Tibial artery (tissue), 4 donors: ENCODE results near the gene MRPS6.

ENCODE experiments used
- DNase-seq, 2 donors: peaks; one replicate each; pipeline ENCODE4 v3.0.0-alpha.2; 2019
- H3K27ac ChIP-seq, 2 donors: fragments of 200-600 bp; sonication (generic) in 1 of 2; 1 replicate in 1 of 2; 2 replicates in 1 of 2; pipeline ENCODE4 v1.5.1; 2018 to 2019; ENCODE audit warnings: mild to moderate bottlenecking in 1 of 2
- H3K27me3 ChIP-seq, 2 donors: fragments of 200-600 bp; sonication (generic) in 1 of 2; one replicate each; pipeline versions ENCODE4 v1.5.1 to v1.6.0; 2016 to 2019
- H3K36me3 ChIP-seq, 3 donors: fragments of 200-600 bp; sonication (generic) in 2 of 3; one replicate each; pipeline ENCODE4 v1.5.1; 2016 to 2019; ENCODE audit warnings: mild to moderate bottlenecking in 2 of 3
- H3K4me1 ChIP-seq, 4 donors: fragments of 200-600 bp; sonication (generic) in 2 of 4; 1 replicate in 3 of 4; 2 replicates in 1 of 4; pipeline ENCODE4 v1.5.1; 2016 to 2019
- H3K4me3 ChIP-seq, 2 donors: fragments of 200-600 bp; sonication (generic) in 1 of 2; 1 replicate in 1 of 2; 2 replicates in 1 of 2; pipeline ENCODE4 v1.5.1; 2018 to 2019; ENCODE audit warnings: mild to moderate bottlenecking in 2 of 2
- H3K9me3 ChIP-seq, 3 donors: fragments of 200-600 bp; sonication (generic) in 1 of 3; one replicate each; pipeline ENCODE4 v1.5.1; 2016 to 2019
- intact Hi-C: fragments of 100-400 bp; cut with DNase I; formaldehyde crosslinking; loops from one replicate; pipeline ENCODE4 v1.15.0; 2023; ENCODE audit warnings: low total_unique reads
- TF ChIP-seq, protein P1 (sequence below), 2 experiments: fragments of 200-600 bp in 1 of 2; fragments of 450-650 bp in 1 of 2; IDR thresholded peaks; one replicate each; pipeline ENCODE4 v1.5.1; 2017 to 2019; ENCODE audit warnings: antibody characterized with exemption in 2 of 2, mild to moderate bottlenecking in 1 of 2, moderate library complexity in 1 of 2

MRPS6 gene

DNA sequence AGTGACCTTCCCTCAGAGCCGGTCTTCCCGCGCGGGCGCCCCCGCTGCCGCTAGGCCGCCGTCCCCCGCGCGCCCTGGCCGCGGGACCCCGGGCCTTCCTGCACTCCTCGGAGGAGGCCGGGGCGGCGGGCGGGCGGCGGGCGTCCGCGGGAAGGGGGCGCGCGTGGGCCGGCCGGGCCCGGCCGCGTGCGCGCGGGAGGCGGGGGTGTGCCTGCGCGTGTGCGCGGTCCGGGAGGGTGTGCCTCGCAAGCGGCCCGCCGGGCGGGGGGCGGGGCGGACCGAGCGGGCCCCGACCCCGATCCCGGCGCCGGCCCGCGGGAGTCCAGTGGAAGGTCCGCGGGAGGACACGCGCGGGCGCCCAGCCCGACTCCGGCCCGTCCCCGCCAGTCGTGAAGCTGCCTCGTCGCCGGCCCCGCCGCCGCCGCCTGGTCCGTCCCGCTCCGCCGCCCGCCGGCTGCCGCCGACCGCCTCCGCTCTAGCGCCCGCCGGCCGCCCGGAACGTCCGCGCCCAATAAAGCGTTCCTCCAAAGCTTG is 438 bp downstream of the MRPS6 start:
- Histone ChIP-seq H3K4me1 (peaks cover 0 to 54% (median 14%) of the 10 kb centered on the region in 4 donors), H3K36me3 (no peaks in the 10 kb centered on the region), H3K27me3 (no peaks in the 10 kb centered on the region), H3K9me3 (no peaks in the 10 kb centered on the region), H3K27ac (peak overlapping the region; percentile 79 to 92), H3K4me3 (peak overlapping the region; percentile 77 to 84)
- TF ChIP-seq, protein P1, sequence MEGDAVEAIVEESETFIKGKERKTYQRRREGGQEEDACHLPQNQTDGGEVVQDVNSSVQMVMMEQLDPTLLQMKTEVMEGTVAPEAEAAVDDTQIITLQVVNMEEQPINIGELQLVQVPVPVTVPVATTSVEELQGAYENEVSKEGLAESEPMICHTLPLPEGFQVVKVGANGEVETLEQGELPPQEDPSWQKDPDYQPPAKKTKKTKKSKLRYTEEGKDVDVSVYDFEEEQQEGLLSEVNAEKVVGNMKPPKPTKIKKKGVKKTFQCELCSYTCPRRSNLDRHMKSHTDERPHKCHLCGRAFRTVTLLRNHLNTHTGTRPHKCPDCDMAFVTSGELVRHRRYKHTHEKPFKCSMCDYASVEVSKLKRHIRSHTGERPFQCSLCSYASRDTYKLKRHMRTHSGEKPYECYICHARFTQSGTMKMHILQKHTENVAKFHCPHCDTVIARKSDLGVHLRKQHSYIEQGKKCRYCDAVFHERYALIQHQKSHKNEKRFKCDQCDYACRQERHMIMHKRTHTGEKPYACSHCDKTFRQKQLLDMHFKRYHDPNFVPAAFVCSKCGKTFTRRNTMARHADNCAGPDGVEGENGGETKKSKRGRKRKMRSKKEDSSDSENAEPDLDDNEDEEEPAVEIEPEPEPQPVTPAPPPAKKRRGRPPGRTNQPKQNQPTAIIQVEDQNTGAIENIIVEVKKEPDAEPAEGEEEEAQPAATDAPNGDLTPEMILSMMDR (IDR thresholded peaks at IDR 0.05) = no peak
- intact Hi-C loops = loop anchor here (5.0 to 10.0 kb wide), 4 partner anchors 53 to 273 kb away; no protein-coding TSS in a partner anchor
- no peak for DNase-seq

DNA sequence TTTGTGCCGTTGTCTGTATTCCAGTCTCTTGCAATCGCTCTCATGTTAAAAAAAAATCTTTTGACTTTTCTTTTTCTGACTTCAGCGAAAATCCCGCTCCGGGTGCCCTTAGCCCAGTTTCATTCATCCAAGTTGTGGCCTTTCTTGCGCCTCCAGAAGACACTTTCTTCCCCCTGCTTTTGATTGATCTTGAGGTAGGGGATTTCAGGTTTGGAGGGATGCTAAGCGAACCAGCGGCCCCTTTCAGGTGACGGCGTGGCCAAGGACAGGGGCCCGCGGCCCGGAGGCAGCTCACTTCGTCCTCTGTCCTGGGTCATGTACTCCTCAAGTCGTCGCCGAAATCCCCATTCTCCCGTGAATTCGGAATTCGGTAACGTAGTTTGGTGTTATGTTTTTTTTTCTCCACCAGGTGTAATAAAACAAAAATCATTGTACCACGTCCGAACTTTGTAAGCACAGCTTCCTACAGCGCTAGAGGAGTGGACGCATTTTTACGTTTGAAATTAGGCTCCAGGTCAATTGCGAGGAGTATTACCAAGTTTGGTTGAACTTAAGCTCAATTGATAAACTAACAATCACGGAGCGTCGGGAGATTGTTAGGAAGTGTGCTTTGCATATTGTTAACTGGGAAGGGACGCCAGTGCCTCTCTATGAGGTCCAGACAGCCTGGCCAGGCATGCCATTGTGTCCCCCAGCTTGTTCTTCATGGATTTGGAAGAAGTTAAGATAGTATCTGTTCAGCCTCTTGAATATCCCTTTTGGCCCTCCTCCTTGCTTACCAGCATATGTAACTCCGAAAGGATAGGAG is 1.1 kb downstream of the MRPS6 start:
- Histone ChIP-seq H3K9me3 (no peaks in the 10 kb centered on the region), H3K36me3 (no peaks in the 10 kb centered on the region), H3K4me3 (peak overlapping the region; percentile 77 to 84), H3K4me1 (peaks cover 0 to 61% (median 14%) of the 10 kb centered on the region in 4 donors), H3K27me3 (no peaks in the 10 kb centered on the region), H3K27ac (peak overlapping the region; percentile 67 to 92)
- intact Hi-C loops = loop anchor here (5.0 to 10.0 kb wide), 4 partner anchors 53 to 273 kb away; no protein-coding TSS in a partner anchor
- no peak for DNase-seq
- TF ChIP-seq, protein P1 (IDR thresholded peaks at IDR 0.05) = no peak

DNA sequence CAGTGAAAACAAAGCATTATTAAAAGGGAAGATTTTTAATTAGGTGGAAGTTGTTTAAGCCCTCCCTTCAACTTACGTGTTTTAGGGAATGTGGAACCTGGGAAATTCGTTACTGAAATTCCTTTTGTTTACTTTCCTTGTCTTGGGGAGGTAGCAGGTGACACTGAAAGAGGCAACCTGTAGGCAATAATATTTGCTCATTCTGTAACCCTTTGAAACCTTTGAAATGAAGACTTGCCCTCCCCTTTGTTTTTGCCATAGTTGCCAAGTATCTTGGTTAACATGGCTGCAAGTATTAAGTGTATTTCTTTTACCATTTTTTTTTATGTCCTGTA is 1.7 kb downstream of the MRPS6 start:
- Histone ChIP-seq H3K27ac (peak overlapping the region; percentile 67 to 92), H3K9me3 (no peaks in the 10 kb centered on the region), H3K4me3 (peak overlapping the region; percentile 77 to 84), H3K4me1 (peaks cover 0 to 67% (median 16%) of the 10 kb centered on the region in 4 donors), H3K27me3 (no peaks in the 10 kb centered on the region), H3K36me3 (no peaks in the 10 kb centered on the region)
- intact Hi-C loops = loop anchor here (10.0 kb wide), 1 partner anchor 130 kb away; no protein-coding TSS in a partner anchor
- no peak for DNase-seq
- TF ChIP-seq, protein P1 (IDR thresholded peaks at IDR 0.05) = no peak

DNA sequence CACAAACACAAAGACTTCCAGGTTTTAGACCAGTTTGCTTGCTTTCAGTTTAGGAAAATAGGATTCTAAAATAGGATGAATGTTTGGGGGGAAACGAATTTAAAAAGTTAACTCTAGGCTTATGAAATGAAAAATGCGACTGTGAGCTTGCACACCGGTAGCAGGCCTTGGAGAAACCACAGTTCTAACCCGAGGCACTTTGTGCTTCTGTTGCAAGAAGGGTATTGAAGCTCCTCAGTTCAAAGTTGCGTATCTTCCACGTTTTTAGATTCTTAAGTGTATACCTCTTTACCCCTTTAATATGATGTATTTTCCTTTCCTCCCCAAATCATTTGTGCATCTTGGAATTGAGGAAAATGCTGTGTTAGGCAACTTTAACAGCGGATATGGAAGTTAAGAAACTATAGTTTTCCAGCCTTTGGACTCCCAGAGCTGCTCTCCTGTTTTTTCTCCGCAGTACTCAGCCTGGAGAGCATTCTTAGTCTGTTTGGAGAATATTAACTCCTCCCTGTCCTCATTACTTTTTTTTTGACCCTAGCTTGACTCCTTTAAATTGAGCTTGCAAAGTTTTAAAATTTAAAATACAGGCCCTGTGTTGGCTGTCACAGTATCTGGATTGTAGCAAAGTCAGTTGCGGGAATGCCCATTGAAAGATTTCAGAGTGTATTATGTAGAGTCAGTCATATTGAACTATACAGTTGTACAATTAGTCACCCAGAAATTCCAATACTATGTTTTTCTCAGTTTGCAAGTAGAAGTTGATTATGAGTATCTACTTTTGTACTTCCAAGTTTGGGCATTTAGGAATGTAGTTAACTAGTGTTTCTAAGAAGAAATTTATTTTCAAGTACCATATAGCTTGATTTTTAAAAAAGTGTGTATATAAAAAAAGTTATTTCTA is 2.6 kb downstream of the MRPS6 start:
- no peak for DNase-seq
- Histone ChIP-seq H3K27me3 (no peaks in the 10 kb centered on the region), H3K9me3 (no peaks in the 10 kb centered on the region), H3K4me3 (peak overlapping the region; percentile 77 to 84), H3K36me3 (no peaks in the 10 kb centered on the region), H3K27ac (peak overlapping the region; percentile 67 to 92), H3K4me1 (peaks cover 0 to 76% (median 19%) of the 10 kb centered on the region in 4 donors)
- intact Hi-C loops = loop anchor here (10.0 kb wide), 1 partner anchor 131 kb away; no protein-coding TSS in a partner anchor
- TF ChIP-seq, protein P1 (IDR thresholded peaks at IDR 0.05) = no peak

DNA sequence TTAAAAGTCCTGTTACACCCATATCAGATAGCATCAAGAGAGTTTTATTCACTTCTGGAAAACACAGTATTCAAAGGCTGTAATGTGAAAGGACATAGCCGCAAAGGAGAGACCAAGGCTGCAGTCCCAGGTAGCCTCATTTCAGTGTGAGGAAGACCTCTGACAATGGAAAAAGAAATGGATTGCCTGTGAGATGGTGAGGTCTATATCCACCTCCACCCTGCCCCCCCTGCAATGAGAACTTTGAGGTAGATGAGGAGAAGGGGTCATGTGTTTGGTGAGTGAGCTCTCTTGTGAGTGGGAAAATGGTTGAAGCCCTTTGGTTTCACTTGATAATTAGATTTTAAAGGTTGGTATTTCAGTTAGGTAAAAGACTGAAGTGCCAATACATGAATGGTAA is 3.5 kb downstream of the MRPS6 start:
- Histone ChIP-seq H3K4me3 (peak overlapping the region; percentile 77 to 84), H3K27ac (peak overlapping the region; percentile 9 to 67), H3K4me1 (peaks cover 0 to 79% (median 19%) of the 10 kb centered on the region in 4 donors)

More for the DNA sequence above, 3.5 kb downstream of the MRPS6 start:
- Histone ChIP-seq H3K36me3 (no peaks in the 10 kb centered on the region), H3K9me3 (no peaks in the 10 kb centered on the region), H3K27me3 (no peaks in the 10 kb centered on the region)
- TF ChIP-seq, protein P1 (IDR thresholded peaks at IDR 0.05) = no peak
- intact Hi-C loops = loop anchor here (10.0 kb wide), 1 partner anchor 132 kb away; no protein-coding TSS in a partner anchor
- no peak for DNase-seq
